ENCODE data around the gene SFXN2.

Gene SFXN2

DNA sequence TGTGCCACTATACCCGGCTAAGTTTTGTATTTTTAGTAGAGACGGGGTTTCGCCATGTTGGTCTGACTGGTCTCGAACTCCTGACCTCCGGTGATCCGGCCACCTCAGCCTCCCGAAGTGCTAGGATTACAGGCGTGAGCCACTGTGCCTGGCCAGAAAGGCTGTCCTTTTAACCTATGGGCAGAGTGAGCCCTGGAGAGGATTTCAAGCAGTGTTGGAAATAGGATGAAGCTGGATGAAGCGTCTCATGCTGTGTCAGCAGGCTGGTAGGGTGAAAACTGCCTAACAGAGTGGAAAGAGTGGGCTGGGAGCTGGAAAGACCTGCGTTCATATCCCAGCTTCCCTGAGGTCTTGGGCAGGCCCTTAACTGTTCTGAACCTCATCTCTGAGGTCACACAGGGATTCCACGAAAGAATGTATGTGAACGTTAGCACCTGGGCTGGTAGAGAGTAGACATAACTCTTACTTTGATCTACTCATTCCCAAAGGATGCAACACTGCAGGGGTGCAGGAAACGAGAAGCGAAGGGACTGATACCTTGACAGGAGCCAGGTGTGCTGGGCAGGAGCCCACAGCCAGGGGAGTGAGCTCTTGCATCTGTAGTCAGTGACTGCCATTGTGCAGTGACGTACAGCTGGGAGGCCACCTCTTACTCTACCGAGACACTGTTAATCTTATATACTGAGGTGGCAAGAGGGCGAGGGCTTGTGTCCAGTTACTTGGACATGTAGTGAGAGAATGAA, 63.4 kb downstream of the SFXN2 start:
- no peak for DNase-seq (ENCODE audit: low read depth)

- DNase-seq (ENCODE audit: low read depth), result no peak
These were observed 64.3 kb downstream of the SFXN2 start for GRCh38 chr10:102778781-102779180.

DNA sequence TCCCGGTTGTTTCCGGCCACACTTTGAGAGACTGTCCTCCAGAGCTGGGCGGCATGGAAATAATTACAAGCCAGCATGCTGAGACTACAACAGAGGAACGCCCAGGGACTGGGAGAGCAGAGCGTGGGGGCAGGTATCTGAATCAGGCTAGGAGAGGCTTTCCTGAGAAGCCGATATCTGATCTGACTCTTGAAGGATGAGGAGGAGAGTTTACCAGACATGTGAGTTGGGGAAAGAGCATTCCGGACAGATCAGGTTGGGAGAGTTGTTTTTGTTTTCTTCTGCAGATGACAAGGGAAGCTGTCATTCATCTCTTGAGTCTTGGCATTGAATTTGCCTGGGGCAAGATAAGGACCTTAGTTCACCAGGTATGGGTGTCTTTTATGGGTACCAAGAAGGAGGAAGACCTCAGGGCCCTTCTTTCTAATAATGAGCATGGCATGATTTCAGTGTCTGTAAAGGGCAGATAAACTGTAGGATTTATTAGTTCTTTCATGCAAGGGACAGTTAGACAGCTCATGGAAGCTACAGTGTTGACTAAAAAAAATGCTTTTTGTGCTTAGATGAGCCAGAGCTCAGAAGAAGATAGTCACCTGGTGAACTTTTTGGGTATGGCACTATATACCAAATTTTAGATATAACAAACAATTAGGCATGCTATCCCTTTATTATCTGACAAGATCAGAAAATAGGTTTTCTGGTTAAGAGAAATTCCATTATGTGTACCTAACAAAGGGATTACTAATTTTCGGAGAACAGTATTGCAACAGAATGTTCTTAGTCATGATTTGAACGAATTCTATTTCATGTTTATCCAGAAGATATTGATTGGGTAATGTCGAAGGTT, 65.5 kb downstream of the SFXN2 start:
- DNase-seq (ENCODE audit: low read depth), result no peak

DNA sequence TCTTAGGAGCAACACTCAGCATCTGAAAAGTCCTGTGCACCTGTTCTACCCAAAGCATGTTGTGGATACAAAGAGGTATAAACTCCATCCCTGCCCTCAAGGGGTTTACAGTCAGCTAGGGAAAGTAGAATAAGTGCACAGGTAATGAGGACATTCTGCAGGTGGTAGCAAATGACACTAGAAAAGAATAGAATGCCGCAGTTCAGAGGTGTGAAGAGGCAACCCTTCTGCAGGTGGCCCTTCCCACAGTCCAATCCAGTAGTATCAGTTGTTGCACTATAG, 66.0 kb downstream of the SFXN2 start:
- no peak for DNase-seq (ENCODE audit: low read depth)

GRCh38 chr10:102781090-102781920, 66.9 kb downstream of the SFXN2 start:
- no peak for DNase-seq (ENCODE audit: low read depth)

- DNase-seq (ENCODE audit: low read depth), result no peak
These were observed 67.6 kb downstream of the SFXN2 start for GRCh38 chr10:102781921-102782557.

DNA sequence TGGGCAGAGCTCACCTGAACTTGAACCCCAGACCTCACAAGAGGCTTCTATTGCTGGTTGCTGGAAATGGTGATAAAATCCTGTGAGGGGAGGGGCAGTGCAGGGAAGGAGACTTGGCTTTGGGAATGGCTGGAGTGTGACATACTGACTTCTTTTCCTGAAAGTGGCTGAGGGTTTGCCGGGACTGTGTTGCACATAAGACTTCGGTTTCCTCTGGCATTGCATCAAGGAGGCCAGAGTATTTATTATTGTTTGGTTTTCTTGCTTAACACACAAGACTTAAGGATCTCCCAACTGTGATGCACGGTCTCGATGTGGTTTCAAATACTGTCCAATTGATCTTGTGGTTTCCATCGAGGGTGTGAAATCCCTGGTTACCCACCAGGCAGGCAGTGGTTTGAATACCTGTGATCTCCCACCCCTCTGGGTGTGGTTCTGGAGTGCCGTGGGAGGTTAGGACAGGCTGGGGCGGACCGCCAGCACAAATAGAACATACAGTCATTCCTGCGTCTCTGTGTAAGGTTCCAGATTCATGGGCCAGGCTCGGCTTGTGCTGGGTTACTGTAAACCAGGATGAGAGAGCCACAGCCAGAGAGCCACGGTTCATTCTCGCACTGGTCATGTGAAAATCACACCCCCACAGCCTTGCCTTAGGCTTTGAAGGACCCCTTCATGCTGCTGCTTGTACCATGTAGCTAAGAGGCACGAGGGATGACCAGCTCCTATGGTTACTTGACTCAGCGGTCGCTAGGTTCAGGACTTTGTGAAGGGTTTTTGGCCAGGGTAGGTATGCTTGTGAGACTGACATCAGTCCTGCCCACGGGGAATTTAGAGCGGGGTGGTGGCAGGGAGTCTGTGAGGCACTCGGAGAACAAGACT, 68.5 kb downstream of the SFXN2 start:
- no peak for DNase-seq (ENCODE audit: low read depth)

DNA sequence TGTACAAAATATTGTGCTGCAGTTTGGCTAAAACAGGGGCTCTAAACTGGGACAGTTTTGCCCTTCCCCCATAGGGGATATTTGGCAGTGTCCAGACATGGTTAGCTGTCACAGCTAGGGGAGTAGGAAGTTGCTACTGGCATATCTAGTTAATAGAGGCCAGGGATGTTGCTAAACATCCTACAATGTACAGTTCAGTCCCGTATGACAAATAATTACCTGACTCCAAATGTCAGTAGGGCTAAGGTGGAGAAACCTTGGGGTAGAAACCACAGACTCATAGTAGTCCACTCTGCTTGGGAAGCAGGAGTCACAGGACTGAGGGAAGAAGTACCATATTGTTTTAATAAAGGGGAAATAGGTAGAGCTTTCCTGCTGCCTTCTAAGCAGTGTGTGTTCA, 69.1 kb downstream of the SFXN2 start:
- no peak for DNase-seq (ENCODE audit: low read depth)

DNA sequence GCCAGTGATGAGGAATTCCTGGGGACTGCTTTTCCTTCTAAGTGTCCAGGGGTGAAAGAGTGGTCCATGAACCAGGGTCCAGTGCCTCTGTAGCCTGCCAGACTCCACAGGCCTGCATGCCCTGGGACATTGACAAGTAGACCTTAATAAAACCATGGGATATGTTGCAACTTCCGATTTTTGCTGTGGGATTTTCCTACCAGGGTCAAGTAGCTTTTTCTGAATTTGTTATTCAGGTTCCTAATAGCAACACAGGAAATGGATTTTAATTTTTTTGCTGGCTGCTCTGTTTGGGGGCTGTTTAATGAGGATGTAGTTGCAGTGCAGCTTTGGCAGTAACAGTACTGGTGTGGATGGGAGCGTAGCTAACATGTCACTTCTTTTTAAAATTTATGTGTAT, 71.4 kb downstream of the SFXN2 start:
- no peak for DNase-seq (ENCODE audit: low read depth)

DNA sequence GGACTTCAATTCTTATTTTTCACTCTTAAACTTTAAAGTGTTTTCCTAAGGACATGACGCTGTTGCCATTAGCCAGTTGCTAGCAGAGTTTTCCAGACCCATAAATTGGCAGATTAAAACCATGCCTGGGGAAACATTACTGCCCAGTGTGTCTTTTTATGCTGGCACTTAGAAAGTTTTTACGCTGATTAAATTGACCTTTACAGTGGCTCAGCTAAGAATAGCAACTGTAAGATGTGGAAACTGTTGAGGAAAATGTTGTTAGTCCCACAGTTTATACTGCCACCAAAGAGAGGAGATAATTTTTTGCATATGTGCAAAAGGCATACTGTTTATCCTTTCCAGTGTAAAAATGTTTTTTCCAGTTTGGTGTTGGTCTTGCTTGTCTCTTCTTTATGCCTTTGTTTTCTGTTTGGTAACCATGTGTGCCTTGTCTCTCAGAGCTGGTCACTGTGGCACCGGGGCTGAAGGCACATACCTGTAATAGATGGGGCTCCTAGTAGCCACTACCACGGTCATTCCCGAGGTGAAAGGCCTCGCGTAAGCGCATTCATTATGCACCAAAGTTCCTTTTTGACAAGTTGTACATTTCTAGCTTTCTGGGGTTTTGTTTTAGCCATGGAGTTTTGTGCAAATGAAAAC, 77.4 kb downstream of the SFXN2 start:
- no peak for DNase-seq (ENCODE audit: low read depth)

Measured in stimulated activated CD8-positive, alpha-beta memory T cell treated with anti-CD3 and anti-CD28 coated beads, Interleukin-15, amount 100 ng/mL, for 24 hours (primary cell).